Ammon's horn (tissue), 1 donor: ENCODE results near the gene A2M.

Source experiments
- DNase-seq: peaks from one replicate; pipeline ENCODE4 v3.0.0-alpha.2; 2016; ENCODE audit warnings: low spot score

Gene A2M

DNA sequence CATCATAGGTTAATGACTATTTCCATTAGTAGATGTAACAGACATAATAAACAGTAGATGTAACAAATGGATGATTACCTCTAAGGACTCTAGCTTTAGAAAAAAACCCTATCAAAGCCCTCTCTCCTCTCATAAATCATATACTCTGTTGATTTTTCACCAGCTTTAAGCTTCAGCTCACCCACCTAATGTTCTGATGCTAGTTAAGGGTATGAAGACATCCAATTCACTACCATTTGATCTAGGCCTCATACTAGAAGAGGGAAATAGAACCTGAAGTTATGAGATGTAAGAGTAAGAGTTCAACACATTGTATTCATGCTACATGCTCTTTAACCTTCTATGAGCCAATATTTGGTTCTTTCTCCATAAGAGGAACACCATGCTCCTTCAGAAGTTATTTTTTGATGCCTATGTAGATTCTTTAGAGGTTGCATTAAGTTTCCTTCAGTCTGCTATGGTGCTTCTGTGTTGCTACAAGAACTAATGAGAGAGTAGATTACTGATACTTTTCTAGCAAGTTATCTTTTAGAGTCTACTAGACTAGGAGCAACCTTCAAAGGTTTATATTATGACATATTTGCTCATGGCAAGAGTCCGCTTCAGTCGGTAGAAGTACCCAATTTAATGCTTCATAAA, 16.0 kb downstream of the A2M start:
- no peak for DNase-seq

DNA sequence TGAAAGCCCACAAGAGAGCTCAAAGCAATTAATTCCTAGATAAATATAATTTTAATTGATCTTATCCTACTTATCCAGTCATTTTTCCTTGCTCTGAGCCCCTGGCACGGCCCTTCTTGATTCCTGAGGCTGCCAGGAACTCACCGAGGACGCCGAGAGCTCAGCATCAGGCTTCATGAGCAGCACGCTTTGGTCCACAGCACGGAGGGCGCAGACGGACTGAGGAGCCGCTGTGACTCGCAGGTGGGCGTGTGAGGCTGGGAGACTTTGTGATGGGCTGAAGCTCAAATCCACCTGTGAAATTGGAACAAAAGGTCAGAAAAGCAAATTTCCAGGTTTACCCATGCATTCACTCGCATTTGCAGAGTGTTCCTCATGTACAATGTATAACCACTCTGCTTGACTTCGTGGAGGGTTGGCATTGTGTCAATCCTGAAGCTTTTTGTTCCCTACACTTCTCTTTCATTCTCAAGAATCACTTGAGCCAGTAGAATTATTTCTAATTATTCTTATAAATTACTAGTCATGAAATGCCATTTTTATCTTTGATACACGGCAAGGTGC, 17.2 kb downstream of the A2M start:
- DNase-seq, result no peak

DNA sequence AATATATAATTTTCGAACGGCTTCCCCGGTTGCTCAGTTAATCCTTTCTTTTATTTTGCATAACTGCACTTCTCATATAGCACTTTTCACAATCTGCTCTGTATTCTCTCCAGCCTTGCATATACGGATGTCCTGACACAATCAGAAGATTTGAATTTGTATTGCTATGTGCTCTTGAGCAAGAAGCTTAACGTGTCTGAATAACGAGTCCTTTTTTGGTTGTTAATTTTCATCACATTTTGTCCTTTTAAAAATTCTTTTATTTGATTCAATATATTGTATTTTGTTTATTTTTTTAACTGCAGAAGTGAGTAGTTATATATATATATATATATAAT, 17.6 kb downstream of the A2M start:
- DNase-seq, result no peak

GRCh38 chr12:9096563-9097176, 19.0 kb downstream of the A2M start:
- DNase-seq, result no peak

- no peak for DNase-seq
Measured at GRCh38 chr12:9095322-9095721, 20.4 kb downstream of the A2M start.

GRCh38 chr12:9094512-9095206, 21.1 kb downstream of the A2M start:
- DNase-seq, result no peak

DNA sequence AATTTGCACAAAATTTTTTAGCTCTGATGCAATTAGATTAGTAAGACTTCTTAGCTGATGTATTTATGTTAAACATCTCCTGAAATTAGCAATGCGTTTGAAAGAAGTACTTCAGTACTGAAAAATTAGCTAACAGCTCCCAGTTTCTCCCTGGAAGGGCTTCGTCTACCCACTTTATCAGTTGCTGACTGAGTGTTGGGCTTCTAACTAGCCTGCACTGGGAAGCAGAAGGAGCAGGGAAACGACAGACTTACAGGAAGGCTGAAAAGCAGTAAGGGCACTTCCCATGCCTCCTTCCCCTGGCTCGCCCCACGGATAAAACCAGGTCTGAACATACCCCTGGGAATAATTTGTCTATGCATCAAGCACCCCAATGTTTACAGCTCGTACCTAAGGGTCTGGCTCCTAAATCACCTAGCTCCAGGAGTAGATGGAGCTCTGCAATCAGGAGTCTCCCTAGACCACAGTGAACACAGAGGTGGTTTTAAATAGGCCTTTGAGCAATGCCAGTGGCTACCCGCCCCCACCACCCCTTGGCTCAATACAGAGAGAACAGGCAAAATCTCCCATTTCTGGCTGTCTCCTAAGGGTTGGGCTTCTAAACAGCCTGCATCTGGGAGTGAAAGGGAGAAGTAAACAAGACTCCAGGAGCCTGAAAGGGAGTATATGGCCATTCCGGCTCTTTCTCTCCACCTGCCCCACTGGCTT, 23.7 kb downstream of the A2M start:
- no peak for DNase-seq

- no peak for DNase-seq
Measured at GRCh38 chr12:9090220-9090619, 25.5 kb downstream of the A2M start.

DNA sequence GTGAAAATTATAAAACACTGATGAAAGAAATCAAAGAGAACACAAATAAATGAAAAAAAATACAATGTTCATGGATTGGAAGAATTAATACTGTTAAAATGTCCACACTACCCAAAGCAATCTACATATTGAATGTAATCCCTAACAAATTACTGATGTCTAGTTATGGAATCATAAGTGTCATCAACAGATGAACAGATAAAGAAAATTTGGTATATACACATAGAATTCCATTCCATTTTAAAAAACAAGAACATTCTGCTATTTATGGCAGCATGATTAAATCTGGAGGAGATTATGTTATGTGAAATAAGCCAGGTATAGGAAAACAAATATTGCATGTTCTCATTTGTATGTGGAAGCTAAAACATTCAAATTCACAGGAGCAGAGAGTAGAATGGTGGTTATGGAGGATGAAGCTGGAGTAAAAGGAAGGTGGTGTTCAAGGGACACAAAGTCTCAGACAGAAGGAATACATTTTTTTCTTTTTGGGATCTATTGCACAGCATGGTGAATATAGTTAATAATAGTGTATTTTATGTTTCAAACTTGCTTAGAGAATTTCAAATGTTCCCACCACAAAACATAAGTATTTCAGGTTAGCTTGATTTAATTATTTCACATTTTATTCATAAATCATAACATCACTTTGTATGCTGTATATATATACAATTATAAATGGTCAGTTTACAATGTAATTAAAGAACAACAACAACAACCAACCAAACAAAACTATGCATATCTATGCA, 28.5 kb downstream of the A2M start:
- no peak for DNase-seq

- no peak for DNase-seq
Measured at GRCh38 chr12:9086087-9086486, 29.6 kb downstream of the A2M start.

DNA sequence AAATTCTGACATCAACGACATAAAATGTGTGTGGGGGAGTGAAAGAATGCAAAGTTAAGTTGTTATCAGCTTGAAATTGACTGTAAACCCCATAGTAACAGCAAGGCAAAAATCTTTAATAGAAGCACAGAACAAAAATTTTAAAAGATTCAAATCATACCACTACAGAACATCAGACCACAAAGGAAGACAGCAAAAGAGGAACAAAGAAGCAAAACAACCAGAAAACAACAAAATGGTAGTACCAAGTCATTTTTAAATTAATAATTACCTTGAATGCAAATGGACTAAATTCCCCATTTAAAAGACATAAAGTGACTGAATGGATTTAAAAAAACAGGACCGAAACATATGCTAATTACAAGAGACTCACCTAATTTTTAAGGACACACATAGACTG, 31.3 kb downstream of the A2M start:
- no peak for DNase-seq

- DNase-seq, result no peak
Measured at GRCh38 chr12:9083793-9084192, 31.9 kb downstream of the A2M start.

- DNase-seq, result no peak
Measured at GRCh38 chr12:9081667-9082427, 33.9 kb downstream of the A2M start.

GRCh38 chr12:9079883-9080675, 35.6 kb downstream of the A2M start:
- DNase-seq, result no peak

GRCh38 chr12:9079082-9079481, 36.6 kb downstream of the A2M start:
- DNase-seq, result no peak

GRCh38 chr12:9077152-9078031, 38.3 kb downstream of the A2M start:
- no peak for DNase-seq

GRCh38 chr12:9076733-9077132, 39.0 kb downstream of the A2M start:
- no peak for DNase-seq

DNA sequence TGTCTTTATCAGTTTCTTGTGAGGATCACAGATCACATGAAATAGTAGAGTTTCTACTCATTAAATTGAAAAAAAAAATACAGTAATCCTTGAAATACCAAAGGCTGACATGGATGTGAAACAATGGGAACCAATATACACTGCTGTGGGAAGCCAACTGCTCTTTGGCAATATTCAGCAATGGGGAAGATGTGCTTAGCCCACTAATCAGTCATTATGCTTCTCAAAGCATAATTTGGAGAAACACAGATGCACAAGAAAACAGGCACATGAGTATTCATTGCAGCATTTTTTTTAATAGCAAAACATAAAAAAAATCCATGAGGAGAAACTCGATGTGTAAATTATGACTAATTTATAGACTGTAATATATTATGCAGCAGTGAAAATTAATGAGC, 40.6 kb downstream of the A2M start:
- no peak for DNase-seq

- no peak for DNase-seq
Measured at GRCh38 chr12:9074484-9075137, 41.1 kb downstream of the A2M start.
